Esophagus squamous epithelium (tissue), 4 donors: ENCODE results near the gene PIK3C2G.

ENCODE experiments used
- CTCF ChIP-seq, 6 experiments: fragments of 450-650 bp in 4 of 6; fragments of 200-600 bp in 2 of 6; sonication (generic) in 2 of 6; IDR thresholded peaks; one replicate each; pipeline ENCODE4 v1.5.1; 2016 to 2019; ENCODE audit warnings: antibody characterized with exemption in 6 of 6, mild to moderate bottlenecking in 4 of 6, moderate library complexity in 4 of 6
- POLR2A ChIP-seq, 4 donors: fragments of 450-650 bp; IDR thresholded peaks; one replicate each; pipeline ENCODE4 v1.6.1; 2017; ENCODE audit warnings: antibody characterized with exemption in 4 of 4, mild to moderate bottlenecking in 4 of 4, moderate library complexity in 3 of 4

GRCh38 chr12:18285161-18285560 lies 23.8 kb downstream of the PIK3C2G start:
- TF ChIP-seq CTCF (IDR thresholded peaks at IDR 0.05) = no peak
- no peak for TF ChIP-seq POLR2A (IDR thresholded peaks at IDR 0.05)
